GM15510 (cell line): ENCODE results near the gene MELTF.

Experiments
- POLR2A ChIP-seq: IDR thresholded peaks from 3 replicates; pipeline ENCODE4 v1.6.1; 2011; ENCODE audit warnings: borderline replicate concordance; ENCODE audit not compliant: insufficient read length; ENCODE audit errors: extremely low read depth

Gene MELTF

GRCh38 chr3:197028728-197029510 is 698 bp downstream of the MELTF start:
- peak; percentile 29 for TF ChIP-seq POLR2A

GRCh38 chr3:197027896-197028727 is 1.5 kb downstream of the MELTF start:
- no peak for TF ChIP-seq POLR2A

- no peak for TF ChIP-seq POLR2A
Observed at GRCh38 chr3:197027151-197027895, 2.3 kb downstream of the MELTF start.

- no peak for TF ChIP-seq POLR2A
Observed at GRCh38 chr3:197026481-197026866, 3.1 kb downstream of the MELTF start.

GRCh38 chr3:197025736-197026480 is 3.7 kb downstream of the MELTF start:
- no peak for TF ChIP-seq POLR2A

- TF ChIP-seq POLR2A = no peak
Observed at GRCh38 chr3:197024881-197025735, 4.5 kb downstream of the MELTF start.

- no peak for TF ChIP-seq POLR2A
Observed at GRCh38 chr3:197023998-197024651, 5.5 kb downstream of the MELTF start.

- TF ChIP-seq POLR2A = no peak
Observed at GRCh38 chr3:197023241-197023997, 6.2 kb downstream of the MELTF start.

GRCh38 chr3:197022405-197023231 is 7.0 kb downstream of the MELTF start:
- TF ChIP-seq POLR2A = no peak

GRCh38 chr3:197021729-197022404 is 7.8 kb downstream of the MELTF start:
- TF ChIP-seq POLR2A = no peak

- TF ChIP-seq POLR2A = no peak
Observed at GRCh38 chr3:197021231-197021630, 8.4 kb downstream of the MELTF start.
